ENCODE data around the gene HEATR5B. TPM values are rescaled to one million over a fixed set of nuclear protein-coding genes. Genes with fewer than 3 reads are reported as not detected.

The HEATR5B gene
- total and polyA plus RNA-seq, 10 of the 15 experiments (the other 5 are each of a cell fraction or from before 2014, with no cell fraction given): 4.1 to 34.7 (median 17.7) TPM

- ChIA-PET SMC1A (ENCODE audit: uncharacterized antibody, unreplicated experiment) (no interaction called here), CTCF (interaction anchor here (0.8 kb wide), 1 partner anchor 119 kb away, joined by 3 read pairs; no protein-coding TSS in a partner anchor), POLR2A (interaction anchor here (1.3 kb wide), 1 partner anchor 24 kb away, joined by 3 read pairs; no protein-coding TSS in a partner anchor), RAD21 (ENCODE audit: unreplicated experiment) (no interaction called here)
- no peak for DNase-seq (ENCODE audit: low read depth, low spot score)
- 98% methylated on average over 5 of the region's 5 CpGs for WGBS (ENCODE audit: insufficient coverage, insufficient replicate concordance, low lambda C conversion rate, missing lambda C conversion rate)
- no peak for FAIRE-seq
- no peak overlapping the region for H3K27ac ChIP-seq (ENCODE audit: control insufficient read depth, insufficient read depth)
- H4K20me1 ChIP-seq (ENCODE audit: control insufficient read depth, insufficient read depth): no peaks in the 10 kb centered on the region
- no peak overlapping the region for H3K4me3 ChIP-seq
- H3K9ac ChIP-seq (ENCODE audit: control insufficient read depth, insufficient read depth, low read length): no peak overlapping the region
- no peaks in the 10 kb centered on the region for H3K79me2 ChIP-seq (ENCODE audit: control insufficient read depth, insufficient read depth, low read length)
- ATAC-seq: no peak
- H3K36me3 ChIP-seq (ENCODE audit: control insufficient read depth in 2 of 2, insufficient read depth in 2 of 2, low read length in 1 of 2): peaks cover 0 to 17% of the 10 kb centered on the region in 2 experiments; a peak in 3 of 4 replicates
- H3K9me3 ChIP-seq (replicated peaks; ENCODE audit: control insufficient read depth, insufficient read depth, low read length): no peaks in the 10 kb centered on the region
- no peak overlapping the region for H3K4me2 ChIP-seq (ENCODE audit: control insufficient read depth, insufficient read depth)
- no peaks in the 10 kb centered on the region for H3K27me3 ChIP-seq (replicated peaks in 1 of 2; ENCODE audit: control insufficient read depth in 2 of 2, insufficient read depth in 2 of 2, low read length in 1 of 2)
- in situ Hi-C loops (cut with MboI) (no loop called here), intact Hi-C loops (cut with micrococcal nuclease; ENCODE audit: unreplicated experiment) (no loop called here)
- no TSS peak for BruUV-seq (replicated peaks)
- no peaks in the 10 kb centered on the region for H3K4me1 ChIP-seq (ENCODE audit: control insufficient read depth, insufficient read depth, low read length)
- no peak overlapping the region for H2AFZ ChIP-seq (ENCODE audit: control insufficient read depth, low read depth, low read length)
- no peak for TF ChIP-seq JUNB (IDR thresholded peaks at IDR 0.05)
- no peak for TF ChIP-seq POU2F2 (IDR thresholded peaks at IDR 0.05; ENCODE audit: borderline replicate concordance, low read depth, low read length)
- no peak for TF ChIP-seq CREB1 (IDR thresholded peaks at IDR 0.05; ENCODE audit: low read depth)
- no peak for TF ChIP-seq FOXM1 (IDR thresholded peaks at IDR 0.05; ENCODE audit: low read depth, low read length)
- no peak for TF ChIP-seq CHD1 (IDR thresholded peaks at IDR 0.05; ENCODE audit: low read depth, low read length)
- TF ChIP-seq POLR2AphosphoS5 (IDR thresholded peaks at IDR 0.05; ENCODE audit: low read length): no peak
- TF ChIP-seq TCF3 (IDR thresholded peaks at IDR 0.05; ENCODE audit: borderline replicate concordance, insufficient read depth, low read depth, low read length): no peak
- TF ChIP-seq E2F8 (IDR thresholded peaks at IDR 0.05; ENCODE audit: low read depth, partially characterized antibody): no peak
- TF ChIP-seq EGR1 (IDR thresholded peaks at IDR 0.05; ENCODE audit: borderline replicate concordance in 1 of 2, low read depth in 2 of 2, low read length in 2 of 2): no peak
- no peak for TF ChIP-seq ZBTB4 (CRISPR knock-in tag; IDR thresholded peaks at IDR 0.05)
- TF ChIP-seq PBX3 (IDR thresholded peaks at IDR 0.05; ENCODE audit: insufficient replicate concordance, low read depth, low read length): no peak
- TF ChIP-seq SP1 (IDR thresholded peaks at IDR 0.05; ENCODE audit: low read depth, low read length): no peak
- no peak for TF ChIP-seq PML (IDR thresholded peaks at IDR 0.05; ENCODE audit: low read length)
- TF ChIP-seq PAX5 (IDR thresholded peaks at IDR 0.05; ENCODE audit: borderline replicate concordance, low read depth, low read length): no peak
- TF ChIP-seq TBL1XR1 (IDR thresholded peaks at IDR 0.05; ENCODE audit: low read depth, low read length): no peak
- TF ChIP-seq YBX1 (IDR thresholded peaks at IDR 0.05): no peak
- no peak for TF ChIP-seq SUZ12 (IDR thresholded peaks at IDR 0.05; ENCODE audit: unreplicated experiment)
Observed at GRCh38 chr2:37020887-37021796, 63.0 kb downstream of the HEATR5B start.

Data from GM12878 (cell line).